Stimulated activated CD4-positive, alpha-beta T cell treated with anti-CD3 and anti-CD28 coated beads, Interleukin-1b, Interleukin-23, amount 100 ng/mL, for 4 hours (primary cell): ENCODE results near the gene EFCAB5.
"Not testable (repeated sequence)": the region's sequence is repeated elsewhere in the genome, so short reads cannot be mapped to it uniquely, and the experiment has no call there.

Experiments used
- DNase-seq, 2 donors: peaks; one replicate each; pipeline ENCODE4 v3.0.0-alpha.2; 2020; ENCODE audit warnings: low read depth in 2 of 2

Gene EFCAB5

DNA sequence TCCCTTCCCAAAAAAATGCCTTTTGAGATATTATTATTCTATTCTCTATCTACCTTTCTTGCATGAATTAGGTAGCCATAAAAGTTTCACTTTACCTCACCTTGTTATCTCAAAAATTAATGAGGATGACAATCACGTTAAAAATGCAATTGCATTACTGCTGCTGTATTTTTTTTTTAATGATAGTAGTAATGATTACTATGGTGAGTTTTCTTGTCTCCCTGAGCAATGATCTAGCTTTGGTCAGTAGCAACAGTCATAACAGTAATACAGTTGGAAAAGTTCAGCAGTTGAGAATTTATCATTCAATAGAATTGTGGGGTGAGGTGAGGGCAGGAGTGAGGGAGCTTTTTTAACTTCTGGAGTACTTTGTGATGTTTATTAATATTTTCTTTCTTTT lies at the start of gene EFCAB5:
TSS of gene EFCAB5 (plus strand) at position 301 of the 400 bp plus-strand sequence. CDS start 163 bp downstream, outside the sequence.
- no peak for DNase-seq

- DNase-seq: no peak
Observed at GRCh38 chr17:29892201-29892600, 49.2 kb upstream of the EFCAB5 start.

DNA sequence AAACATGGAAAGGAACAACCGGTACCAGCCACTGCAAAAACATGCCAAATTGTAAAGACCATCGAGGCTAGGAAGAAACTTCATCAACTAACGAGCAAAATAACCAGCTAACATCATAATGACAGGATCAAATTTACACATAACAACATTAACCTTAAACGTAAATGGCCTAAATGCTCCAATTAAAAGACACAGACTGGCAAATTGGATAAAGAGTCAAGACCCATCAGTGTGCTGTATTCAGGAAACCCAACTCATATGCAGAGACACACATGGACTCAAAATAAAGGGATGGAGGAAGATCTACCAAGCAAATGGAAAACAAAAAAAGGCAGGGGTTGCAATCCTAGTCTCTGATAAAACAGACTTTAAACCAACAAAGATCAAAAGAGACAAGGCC lies 44.3 kb upstream of the EFCAB5 start:
- not testable (repeated sequence) for DNase-seq

DNA sequence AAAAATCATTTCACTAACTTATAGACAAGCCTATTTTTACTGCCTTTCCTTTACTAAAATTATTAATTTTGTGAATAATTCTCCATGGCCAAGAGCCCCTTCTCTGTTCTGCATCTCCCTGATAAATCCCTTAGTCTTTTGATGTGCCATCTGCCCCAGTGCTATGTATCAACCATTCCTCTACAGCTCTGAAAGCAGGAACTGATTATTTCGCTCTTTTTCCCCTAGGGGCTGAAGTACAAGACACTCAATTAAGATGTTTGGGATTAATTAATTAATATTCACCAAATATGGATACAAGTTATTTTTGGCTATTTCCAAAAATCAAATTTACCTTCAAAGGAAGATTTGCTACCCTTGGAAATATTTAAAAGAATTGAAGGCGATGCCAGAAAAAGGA lies 38.0 kb upstream of the EFCAB5 start:
- no peak for DNase-seq

GRCh38 chr17:29905086-29905878 lies 36.2 kb upstream of the EFCAB5 start:
- no peak for DNase-seq

DNA sequence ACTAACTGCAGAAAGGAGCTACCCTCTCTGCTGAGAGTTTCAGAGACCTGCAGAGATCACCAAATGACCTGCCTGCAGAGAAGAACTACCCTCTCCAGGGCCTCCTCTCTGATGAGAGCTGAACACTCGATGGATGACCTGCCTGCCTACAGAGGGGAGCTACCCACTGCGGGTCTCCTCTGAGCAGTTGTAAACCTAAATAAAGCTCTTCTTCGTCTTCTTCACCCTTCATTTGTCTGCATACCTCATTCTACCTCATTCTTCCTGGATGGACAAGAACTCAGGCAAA lies 35.6 kb upstream of the EFCAB5 start:
- no peak for DNase-seq

DNA sequence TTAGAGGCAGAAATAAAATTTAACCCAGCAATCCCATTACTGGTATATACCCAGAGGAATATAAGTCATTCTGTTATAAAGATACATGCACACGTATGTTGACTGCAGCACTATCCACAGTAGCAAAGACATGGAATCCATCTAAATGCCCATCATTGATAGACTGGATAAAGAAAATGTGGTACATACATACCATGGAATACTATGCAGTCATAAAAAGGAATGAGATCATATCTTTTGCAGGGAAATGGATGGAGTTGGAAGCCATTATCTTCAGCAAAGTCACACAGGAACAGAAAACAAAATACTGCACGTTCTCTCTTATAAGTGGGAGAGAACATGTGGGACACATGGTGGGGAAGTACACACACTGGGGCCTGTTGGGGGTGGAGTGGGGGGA lies 34.5 kb upstream of the EFCAB5 start:
- DNase-seq: no peak

- DNase-seq: no peak
Observed at GRCh38 chr17:29909236-29910003, 32.0 kb upstream of the EFCAB5 start.

- DNase-seq: no peak
Observed at GRCh38 chr17:29911641-29912177, 29.7 kb upstream of the EFCAB5 start.

DNA sequence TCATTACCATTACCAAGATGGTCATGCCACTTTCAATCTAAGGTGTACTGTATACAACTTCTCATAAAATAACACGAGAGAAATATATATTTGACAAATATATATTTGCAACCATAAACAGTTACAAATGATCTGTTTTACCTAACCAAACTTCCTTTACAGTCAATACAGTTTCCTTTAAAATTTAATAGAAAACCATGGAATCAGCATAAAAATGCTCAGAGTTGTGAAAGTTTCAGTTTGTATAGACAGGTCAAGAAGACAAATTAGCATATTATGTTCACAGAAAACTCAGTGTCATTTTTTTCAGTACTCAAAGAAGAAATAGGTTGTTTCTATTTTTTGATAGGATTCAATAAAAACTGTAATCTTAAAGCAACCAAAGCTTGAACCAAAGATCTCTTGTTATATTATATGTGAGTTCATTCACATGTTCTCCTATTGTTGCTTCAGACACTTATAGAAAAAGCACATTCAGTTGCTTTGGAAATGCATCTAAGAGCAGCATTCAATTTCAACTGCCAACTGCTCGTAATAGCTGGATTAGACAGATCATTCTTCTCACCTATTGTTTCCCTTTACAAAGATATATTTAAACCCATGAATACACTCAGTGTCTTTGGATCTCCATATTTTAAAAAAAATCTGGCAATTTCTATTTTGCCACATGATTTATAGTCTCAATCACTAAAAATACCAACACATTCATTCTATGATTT lies 26.5 kb upstream of the EFCAB5 start:
- no peak for DNase-seq

GRCh38 chr17:29918016-29918415 lies 23.4 kb upstream of the EFCAB5 start:
- no peak for DNase-seq

DNA sequence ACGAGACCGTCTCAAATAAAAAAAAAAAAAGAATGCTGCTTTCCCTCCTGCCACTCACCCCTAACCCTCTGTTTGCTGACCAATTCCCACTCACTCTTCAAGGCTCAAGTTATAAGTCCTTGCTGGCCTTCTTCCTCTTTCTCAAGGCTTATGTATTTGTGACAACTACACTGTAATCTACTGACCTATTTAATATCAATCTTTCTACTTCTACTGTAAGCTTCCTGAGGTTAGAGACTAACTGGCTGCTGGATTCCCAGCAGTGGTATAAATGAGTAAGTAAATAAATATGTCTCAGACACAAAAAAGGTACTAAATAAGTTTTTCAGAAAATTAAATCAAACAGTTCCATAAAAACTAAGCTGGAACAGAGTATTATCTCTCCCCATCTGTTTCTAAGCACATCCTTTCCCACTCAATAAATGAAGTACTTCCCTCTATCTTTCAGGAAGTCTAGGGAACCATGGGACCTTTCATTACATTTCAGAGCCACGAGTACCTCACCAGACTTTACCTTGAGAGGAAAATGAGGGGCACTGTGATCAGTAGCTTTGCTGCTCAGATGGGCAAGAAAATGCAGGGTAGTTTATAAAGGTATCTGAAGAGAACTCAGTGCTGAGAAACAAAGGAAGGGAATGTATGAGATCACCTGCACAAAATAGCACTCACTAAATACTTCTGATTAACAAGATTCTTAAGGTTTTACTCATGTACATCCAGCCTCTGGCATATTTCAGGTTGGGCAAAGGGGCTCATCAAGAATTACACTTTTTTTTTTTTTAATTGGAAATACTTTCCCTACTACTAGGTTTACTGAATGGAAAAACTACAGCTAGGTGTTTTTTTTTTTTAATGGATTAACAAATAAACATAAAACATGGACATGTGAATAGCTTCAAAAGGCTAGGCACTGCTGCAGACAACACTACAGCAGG lies 22.2 kb upstream of the EFCAB5 start:
- DNase-seq: no peak

GRCh38 chr17:29924786-29925185 lies 16.6 kb upstream of the EFCAB5 start:
- DNase-seq: no peak

- no peak for DNase-seq
Observed at GRCh38 chr17:29927546-29927945, 13.9 kb upstream of the EFCAB5 start.

DNA sequence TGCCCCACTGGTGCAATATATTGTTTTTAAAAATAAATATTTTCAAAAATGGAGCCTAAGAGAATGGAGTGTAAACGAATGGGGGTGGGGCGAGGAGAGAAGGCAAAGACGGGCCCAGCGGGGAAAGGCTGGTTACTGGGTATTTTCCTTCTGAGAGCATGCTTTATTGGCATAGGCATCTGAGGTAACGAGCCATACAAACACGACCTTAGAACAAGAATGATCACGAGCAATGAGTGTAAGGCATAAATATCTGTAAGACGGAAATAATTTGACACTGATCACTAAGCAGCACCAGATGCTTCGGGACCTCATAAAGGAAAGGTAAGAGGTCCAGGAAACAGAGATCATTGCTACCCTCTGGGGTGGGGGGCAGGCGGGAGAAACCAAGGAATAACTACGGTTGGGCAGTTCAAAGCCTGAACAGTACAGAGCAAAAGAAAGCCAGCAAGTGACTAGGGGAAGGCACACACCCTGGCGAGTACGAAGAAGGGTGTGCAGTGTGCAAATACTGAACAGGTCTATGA lies 12.4 kb upstream of the EFCAB5 start:
- no peak for DNase-seq

- DNase-seq: peak; percentile 77 to 85
Observed at GRCh38 chr17:29929533-29930408, 11.7 kb upstream of the EFCAB5 start, which contains the start of gene SSH2. Gene SSH2 (minus strand): TSS chr17:29930228. CDS start chr17:29930000, 228 bp downstream.

GRCh38 chr17:29930409-29931010 lies 10.9 kb upstream of the EFCAB5 start:
- DNase-seq: no peak

DNA sequence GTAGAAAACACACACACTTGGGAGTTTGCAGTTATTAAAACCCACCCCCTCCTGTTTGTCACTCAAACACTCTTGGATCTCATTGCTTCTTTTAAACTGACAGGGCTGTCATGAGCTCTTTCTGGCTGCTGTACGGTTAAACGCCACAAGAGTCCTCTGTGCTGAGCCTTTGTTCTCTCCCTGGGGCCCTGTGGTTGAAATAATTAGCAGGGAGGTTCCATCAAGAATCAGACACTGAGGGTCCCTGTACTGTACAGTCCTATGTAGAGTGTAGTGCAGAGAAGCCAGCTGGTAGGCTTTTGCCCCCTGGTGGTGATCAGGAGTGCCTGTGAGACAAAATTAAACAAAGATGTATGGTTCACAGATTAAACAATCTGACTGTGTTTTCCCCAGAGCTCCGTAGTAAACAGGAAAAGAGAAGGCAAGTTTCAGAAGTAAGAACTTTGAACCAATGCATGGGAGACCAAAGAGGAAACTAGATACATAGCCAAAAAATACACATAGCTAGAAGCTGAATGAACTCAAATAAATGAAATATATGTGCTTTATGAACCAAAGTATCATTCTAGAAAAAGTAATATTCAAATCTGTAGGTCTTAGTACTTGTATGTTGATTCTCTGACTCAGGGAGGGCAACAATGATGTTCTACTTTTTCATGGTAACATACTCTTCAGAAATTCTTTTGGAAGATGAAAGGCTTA lies 10.1 kb upstream of the EFCAB5 start:
- peak; percentile 32 to 51 for DNase-seq

DNA sequence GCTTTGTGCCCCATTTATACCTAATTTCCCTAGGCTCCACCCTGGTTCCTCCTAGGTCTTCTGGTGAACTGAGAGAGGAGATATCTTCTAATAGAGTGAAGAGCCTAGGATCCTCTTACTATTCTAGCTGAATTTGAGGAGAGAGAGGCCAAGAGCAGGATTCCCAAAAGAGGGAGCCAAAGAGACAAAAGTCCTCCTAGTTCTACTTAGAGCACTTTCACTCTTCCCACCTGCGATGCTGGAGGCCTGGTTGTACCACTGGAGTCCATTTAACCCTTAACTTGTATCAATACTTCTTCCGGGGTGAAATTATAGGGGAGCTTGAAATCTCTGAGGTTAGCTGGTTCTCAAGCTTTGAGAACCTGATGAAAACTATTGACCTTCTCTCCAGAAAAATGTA lies 8.1 kb upstream of the EFCAB5 start:
- DNase-seq: no peak
